Activated T-cell treated with anti-CD3 and anti-CD28 coated beads for 1 hour (primary cell): ENCODE results near the gene PRR16.

Source experiments
- DNase-seq: peaks from one replicate; pipeline ENCODE4 v3.0.0-alpha.2; 2020; ENCODE audit warnings: low read depth

The PRR16 gene

DNA sequence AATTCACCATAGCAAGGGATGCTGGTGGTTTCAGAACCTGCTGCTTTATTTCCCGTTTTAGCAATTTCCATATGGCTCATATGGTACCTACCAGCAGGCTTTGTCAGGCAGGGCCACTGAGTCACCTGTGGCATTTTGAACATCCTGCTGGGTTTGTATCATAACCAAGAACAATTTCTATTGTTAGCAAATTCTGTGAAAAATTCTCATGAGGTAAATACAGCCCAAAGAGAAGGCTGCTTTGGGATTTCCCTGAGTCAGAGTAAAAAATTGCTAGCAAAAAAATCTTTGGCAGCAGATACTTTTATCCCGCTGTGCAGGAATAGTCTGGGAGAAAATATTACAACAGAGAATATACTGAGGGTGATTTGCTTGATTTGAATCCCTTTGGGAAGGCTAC lies 52.7 kb downstream of the PRR16 start:
- no peak for DNase-seq

DNA sequence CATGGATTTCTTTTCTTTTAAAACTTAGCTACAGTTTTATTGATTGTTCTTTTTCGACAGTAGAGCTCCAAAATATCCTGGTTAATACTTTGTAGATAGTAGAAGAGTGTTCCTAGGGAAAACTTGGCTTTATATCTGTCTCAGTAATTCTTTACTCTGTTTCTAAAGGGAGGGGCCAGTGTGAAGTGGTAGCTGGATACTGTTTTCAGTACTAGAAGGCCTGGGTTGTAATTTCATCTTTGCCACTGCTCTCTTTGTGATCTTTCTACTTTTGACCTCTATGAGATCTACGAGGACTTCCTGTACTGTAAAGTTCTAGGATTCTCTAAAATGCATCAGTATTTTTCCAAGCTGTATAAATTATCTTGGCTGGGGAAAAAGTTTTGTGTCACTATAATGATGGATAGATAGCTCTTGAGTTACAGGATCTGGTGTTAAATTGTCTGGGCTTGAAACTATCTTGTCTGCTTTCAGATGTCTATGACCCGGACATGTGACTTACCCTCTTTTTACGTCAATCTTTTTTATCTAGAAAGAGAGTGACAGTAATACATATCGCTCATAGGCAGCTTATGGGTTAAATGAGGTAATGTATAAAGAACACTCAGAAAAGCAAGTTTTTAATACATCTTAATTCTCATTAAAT lies 53.6 kb downstream of the PRR16 start:
- no peak for DNase-seq

DNA sequence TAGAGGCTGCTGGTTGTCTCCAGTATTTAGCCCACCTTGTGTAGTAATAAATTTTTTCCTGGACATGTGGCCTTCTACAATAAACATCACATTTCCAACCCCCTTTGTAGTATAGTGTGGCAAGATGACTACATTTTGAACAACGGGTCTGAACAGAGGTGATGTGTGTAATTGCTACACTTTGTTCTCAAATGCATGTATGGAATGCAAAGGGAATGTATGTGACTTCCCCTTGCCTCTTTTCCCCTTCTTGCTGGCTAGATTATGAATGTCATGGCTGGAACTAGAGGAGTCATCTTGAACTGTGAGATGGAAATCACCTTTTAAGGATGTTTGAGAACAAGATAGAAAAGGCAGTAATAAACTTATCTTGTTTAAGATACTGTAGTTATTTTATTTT lies 54.5 kb downstream of the PRR16 start:
- no peak for DNase-seq

DNA sequence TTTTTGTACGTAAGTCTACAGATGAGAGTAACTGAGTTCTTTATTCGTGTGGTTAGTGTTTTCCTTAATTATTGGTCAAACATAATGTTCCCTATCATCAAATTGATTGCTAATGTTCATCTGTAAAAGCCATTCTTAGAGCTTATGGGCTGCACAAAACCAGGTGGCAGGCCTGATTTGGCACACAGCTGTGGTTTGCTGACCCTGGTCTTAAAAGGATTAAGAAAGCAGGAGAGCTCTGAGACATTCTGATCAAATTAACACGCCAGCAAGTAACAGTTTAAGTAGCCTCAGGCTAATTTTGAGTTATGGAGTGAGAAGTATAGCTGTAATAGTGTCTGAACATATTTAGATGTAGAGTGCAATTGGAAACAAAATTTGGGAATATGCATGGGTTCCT lies 63.2 kb downstream of the PRR16 start:
- DNase-seq, result no peak

DNA sequence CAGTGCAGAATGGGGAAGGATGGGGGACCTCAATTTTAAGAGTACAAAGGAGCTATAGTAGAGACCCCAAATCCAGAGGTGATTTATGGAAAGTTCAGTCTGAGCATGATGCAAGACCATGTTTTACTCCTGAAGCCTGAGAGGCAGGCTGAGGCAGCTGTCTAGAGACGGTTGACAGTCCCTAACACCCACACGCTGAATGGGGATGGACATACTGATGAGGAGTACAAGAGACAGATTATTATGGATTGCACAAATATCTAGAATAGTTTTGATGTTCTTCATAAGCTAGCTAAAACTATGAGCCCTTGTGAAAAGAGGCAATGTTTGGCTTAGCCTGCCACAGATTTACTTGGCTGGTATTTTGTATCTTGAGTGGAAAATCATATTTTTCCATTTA lies 64.5 kb downstream of the PRR16 start:
- no peak for DNase-seq

DNA sequence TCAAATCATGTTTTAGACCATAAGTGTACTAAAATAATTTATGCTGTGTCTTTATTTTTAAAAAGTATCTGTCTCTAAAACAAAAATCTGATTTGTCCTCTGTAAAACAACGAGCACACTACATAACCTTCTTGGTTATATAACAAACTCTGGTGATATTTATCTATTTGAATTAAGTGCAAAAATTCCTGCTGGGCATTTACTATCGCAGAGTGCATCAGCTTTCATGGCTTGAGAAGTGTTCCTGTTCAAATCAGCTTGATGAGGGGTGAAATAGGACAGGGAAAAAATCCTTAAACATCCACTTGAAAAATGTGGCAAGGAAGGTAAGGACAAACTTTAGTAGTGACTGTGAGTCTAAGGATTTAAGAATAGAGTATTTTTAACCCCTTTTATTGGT lies 65.3 kb downstream of the PRR16 start:
- DNase-seq, result no peak

DNA sequence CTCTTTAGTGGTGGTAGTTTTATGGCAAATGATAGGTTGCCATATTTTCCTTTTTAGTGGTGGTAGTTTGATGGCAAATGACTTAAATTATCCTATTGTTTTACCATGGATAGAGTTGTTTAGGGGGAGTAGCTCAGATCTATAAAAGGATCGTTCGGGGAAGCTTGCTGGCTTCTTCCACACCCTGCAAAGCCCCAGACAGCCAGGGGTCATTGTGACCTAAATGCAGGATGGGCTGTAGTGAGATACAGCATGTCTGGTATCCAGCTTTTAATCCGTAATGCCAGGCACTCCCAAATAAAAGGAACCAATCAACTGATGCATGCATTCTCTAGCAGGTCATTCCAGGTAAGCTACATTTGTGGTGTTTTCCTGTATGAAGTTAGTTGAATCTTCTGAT lies 67.1 kb downstream of the PRR16 start:
- DNase-seq, result no peak

DNA sequence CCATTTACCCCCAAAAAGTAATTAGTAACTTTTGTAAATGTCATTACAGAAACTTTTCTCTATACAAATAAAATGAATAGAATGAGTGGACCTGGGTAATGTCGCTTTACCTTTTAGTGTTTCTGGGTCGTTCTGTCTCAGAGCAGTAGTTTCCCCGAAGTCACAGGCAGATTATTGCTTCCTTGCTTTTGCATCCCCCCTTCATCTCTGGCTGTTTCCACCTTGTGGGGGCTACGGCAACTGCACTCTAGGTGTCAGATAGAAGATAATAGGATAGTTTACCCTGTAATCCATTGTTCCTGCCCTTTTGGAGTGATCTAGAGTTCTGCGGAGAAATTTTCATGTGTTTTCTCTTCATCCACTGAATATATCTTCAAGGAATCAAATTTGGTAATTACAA lies 68.7 kb downstream of the PRR16 start:
- DNase-seq, result no peak

DNA sequence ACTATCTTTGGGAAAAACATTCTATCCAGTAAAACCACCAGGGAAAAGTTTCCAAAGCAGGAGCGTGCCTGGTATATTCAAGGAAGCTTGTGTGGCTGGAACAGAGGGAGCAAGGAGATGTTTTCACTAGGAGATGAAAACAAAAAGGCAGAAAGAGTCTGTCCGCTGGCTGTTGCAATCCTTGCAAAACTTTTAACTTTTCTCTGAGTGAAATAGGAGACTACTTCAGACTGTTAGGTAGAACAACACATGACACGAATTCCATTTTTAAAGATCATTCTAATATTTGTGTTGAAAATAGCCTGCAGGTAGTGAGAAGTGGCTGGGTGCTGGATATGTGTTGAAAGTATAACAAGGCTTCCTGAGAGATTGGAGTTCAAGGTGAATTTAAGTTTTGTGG lies 69.5 kb downstream of the PRR16 start:
- DNase-seq, result no peak

DNA sequence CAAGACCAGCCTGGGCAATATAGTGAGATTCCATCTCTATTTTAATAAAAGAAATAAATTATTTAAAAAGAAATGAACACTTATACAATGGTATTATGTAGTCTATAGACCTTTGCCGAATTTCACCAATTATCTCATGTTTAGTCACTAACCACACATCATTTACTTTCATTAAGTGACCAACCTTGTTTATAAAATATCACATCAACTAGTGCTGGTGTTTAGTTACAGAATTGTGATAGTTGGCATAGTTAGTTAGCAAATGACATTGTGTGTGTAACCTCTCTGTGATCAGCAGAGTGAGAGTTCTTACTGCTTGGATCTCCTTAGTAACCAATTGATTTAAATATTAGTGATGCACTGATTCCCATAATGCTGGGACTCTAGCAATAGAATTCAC lies 71.8 kb downstream of the PRR16 start:
- DNase-seq, result no peak

DNA sequence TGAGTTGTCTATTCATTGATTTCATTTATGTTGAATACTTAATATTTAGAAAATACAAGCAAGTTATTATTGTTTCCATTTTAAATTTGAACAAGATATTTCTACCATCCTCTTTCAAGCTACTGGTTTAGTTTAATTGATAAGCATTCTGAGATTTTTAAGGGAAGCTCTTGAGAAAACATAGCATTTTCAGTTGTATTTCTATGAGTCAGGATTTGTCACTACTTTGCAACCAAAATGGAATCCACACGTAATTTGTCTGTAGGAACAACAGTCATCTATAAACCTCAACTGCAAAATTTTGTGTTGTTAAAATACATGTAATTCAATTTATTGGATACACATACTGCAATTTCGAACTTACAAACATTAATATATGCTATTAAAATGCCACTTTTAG lies 74.0 kb downstream of the PRR16 start:
- DNase-seq, result no peak

DNA sequence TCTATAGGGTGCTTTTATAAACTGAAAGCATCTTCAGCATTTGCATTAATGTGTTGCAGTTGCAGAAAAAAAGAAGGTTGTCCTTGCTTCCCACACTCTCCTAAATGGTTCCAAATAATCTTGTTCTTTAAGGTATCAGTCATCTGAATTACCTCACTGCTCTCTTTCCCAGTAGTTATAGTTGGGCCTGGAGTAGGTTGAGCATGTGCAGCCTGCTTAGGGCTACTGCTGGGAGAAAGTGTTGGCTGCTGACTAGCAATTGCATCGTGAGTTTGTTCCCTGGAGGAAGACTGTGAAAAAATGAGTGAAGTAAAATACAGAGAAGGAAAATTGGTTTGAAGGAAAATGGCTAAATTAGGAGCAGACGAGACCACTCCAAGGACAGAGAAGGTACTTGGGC lies 74.5 kb downstream of the PRR16 start:
- no peak for DNase-seq

DNA sequence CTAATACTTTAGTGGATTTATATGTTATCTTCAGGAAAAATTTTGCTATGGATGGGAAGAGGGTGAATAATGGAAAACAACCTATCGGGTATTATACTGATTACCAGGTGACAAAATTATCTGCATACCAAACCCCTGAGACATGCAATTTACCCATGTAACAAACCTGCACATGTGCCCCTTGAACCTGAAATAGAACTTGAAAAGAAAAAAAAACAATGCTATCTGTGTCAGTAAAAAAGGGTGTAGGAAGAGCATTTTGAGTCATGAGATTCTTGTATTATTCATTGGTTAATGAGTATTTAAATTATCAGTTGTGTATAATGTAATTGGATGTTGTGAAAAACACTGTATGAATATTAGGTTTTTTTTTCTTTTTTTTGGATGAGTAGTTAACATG lies 75.4 kb downstream of the PRR16 start:
- DNase-seq, result no peak

DNA sequence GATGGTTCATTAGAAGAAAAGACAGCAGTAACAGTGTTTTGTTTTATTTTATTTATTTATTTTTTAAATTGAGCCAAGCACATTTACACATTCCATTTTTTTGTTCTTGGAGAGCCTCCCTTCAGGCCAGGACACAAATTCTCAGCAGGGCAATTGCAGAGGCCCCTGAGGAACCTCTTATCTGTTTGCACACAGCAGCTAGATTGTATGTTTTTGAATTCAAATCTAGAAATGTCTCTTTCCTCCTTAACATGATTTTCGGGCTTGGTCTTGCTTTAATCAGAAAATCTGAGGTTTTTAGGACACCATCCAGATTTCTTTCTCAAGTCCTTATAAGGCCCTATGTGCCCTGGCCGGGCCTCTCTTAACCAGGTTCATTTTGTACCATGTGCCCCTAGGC lies 76.0 kb downstream of the PRR16 start:
- no peak for DNase-seq

DNA sequence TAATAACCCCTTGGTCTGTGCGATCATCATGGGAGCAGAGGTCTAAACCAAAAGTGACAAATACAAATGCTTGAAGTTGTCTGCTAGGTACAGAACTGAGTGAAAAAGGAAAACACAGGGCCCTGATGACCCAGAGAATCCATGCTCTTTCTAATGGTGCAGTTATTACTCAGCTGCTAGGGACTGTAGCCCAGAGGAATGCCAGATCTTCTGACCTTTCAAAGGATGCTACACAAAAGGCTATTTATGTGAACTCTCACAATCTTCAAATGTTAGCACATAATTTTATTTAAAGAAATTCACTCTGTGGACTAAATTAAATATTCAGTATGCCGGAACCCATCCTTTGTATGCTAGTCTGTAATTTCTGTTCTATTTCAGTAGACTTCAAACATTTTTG lies 79.9 kb downstream of the PRR16 start:
- DNase-seq, result no peak

DNA sequence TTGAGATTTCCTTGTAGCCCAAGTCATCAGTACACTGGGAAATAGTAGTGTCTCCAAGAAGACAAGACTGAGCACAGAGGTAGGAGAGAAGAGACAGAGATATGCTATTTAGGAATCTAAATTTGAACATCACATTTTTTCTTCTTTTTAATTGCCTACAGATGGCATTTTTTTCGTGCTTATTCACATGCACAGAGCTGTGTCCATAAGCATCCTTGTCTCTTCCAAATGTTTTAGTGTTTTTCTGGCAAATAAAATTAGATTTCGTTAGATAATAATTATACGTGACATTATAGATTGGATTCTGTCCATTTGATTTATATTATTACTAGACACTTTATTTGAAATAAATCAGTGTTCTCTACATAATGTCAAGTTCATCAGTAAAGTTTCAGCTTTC lies 80.9 kb downstream of the PRR16 start:
- no peak for DNase-seq

DNA sequence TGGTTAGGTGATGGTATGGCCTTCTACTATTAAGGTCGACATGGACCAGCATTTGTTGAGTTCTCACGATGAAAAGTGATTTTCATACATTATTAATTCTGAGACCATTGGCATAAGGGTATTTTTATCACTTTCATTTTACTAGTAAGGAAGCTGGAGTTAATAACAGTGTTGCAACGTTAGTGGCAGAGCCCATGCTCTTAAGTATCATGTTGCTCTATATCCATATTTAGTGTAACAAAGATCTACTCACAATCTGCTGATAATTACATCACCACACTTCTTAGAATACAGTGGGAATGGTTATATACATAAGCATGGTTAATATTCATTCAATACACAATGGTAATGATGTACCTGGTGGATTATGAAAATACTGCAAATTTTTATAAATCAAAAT lies 81.9 kb downstream of the PRR16 start:
- DNase-seq, result no peak

DNA sequence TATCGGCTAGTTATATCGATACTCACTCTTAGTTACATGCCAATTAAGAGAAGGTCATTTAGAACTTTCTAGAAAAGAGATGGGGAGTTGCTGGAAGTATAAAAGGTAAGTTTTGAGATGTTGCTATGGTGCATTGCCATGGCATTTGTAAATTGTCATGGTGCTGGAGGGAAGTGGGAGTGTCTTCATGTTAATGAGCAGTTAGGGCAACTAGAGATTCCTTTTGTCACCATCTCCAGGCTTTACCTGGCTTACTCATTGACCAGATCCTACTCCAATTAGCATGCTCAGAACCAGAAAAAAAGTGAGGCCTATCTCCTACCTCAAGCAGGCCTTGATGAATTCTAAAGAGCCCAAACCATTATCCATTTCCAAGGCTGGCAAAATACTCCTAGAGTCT lies 82.8 kb downstream of the PRR16 start:
- no peak for DNase-seq

DNA sequence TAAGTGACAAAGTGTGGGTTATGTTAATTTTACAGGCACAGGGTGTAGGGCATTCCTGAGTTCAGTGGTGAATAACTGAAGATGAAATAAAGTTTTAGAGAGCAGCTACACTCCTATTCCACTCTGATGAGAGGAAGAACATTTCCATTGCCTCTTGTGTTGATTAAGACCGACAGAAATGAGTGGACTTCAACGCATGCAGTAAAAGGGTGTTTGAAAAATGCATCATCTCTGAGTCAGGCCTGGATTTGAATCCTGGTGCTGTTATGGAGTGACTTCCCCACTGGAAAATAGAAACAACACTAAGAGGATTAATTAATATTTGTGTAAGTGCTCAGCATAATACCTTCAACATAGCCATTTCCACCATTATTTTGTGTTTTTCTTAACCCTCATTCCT lies 86.3 kb downstream of the PRR16 start:
- no peak for DNase-seq

DNA sequence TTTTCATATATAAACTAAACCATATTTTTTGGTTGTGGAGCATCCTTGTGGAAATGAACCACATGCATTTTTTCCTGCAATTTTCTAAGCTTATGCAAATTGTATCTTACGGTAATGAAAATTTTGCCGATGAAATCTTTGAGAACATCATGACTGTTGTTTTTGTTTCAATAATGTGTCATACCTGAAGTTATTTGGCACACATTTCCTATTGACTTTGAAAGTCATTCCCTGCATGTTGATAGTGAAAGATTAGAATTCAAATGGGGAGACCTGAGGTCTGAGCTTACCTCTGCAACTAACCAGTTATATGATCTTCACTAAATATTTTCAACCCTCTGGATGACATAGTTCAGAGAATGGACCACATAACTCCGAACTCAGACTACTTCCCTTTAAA lies 88.5 kb downstream of the PRR16 start:
- DNase-seq, result no peak

DNA sequence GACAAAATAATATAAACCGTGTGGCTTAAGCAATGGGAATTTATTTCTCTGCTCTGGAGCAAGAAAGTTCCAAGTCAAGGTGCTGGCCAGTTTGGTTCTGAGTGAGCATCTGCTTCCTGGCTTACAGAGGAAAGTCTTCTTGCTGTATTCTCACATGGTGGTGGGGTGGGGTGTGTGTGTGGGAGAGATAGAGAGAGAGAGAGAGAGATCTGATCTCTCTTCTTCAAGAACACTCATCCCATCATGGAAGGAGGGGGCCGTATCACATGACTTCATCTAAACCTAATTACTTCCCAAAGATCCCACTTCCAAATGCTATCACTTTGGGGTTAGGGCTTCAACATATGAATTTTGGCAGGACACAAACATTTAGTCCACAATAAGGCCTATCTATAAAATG lies 91.2 kb downstream of the PRR16 start:
- no peak for DNase-seq

DNA sequence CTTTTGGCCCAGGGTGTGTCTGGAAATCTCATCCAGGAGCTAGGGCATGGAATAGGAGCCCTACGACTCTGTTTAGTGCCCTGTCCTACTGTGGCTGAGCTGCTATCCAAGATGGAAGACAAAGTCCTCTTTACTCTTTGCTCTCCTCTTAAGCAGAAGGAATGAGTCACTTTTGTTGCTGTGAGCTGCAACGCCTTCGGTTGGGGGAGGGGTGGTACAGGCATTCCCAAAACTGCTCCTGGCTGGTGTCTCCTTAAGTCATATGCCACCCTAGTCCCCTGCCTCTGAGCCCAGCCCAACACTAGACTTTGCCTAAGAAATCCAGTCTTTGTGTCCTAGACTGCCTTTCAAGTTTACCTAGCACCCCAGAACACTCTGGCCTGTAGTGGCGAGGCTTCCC lies 99.9 kb downstream of the PRR16 start:
- no peak for DNase-seq

DNA sequence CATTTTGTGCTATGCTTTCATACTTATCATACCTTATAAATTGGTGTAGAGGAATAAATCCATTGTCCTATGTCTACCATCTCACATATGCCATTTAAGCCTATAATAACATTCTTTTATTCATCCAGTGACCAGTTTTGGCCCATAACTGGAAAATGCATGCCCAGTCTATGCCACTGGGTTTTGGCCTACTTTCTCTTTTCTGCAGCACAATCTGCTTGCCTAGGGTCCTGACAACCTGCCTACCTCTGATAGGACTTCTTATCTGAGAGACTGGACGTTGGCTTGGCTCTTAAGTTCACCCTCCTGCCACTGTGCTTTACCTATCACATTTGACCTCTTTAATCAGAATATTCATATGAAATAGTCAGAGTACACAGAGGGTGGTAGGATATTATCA lies 103.0 kb downstream of the PRR16 start:
- DNase-seq, result no peak

DNA sequence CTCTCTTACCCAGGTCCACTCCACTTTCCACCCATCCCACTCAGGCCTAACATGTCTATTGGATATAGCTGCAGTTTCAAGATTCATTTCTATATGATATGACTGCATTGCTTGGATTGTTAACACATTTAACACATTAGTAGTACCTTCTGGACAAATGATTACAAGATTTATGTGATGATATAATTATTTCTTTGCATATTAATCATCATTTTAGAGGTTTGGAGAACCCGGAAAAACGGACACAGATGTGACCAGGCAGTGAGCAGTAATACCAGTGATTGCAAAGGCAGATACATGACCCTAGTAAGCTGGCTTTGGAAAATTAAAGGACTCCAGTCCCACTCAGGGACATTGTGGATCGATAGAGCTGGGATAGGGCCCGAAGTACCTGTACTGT lies 103.8 kb downstream of the PRR16 start:
- no peak for DNase-seq

DNA sequence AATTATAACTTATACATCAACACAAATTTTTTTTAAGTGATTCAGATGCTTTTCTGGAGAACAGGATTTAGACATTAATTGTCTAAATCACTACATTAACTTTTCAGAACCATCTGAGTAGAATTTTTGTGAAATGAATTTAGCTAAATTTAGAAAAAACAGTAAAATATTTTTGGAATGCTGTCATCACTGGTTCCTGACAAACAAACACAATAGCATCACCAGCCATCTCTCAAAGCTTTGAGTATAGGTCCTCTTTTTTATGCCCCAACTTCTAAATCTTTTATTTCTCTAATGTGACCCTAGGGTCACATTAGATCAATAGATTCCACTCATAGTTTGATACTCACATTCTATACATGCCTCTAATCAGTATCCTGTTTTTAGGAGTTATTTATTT lies 104.6 kb downstream of the PRR16 start:
- no peak for DNase-seq
